GM12874 (cell line): ENCODE data around the gene SLC35C1.

Experiments used
- CTCF ChIP-seq: IDR thresholded peaks from 2 replicates; pipeline ENCODE4 v1.5.1; 2011; ENCODE audit warnings: low read depth, mild to moderate bottlenecking, control low read depth, low read length, moderate library complexity; ENCODE audit not compliant: insufficient read depth

The SLC35C1 gene

GRCh38 chr11:45860348-45860747 is 55.4 kb downstream of the SLC35C1 start:
- TF ChIP-seq CTCF, result no peak

- no peak for TF ChIP-seq CTCF
These were observed 56.0 kb downstream of the SLC35C1 start for GRCh38 chr11:45860764-45861510.
